Mesodermal cell (in vitro differentiated cells): Measurements from ENCODE around the gene RNLS.

Experiments used
- H3K27ac ChIP-seq: 2 replicates; pipeline ENCODE4 v1.7.0; 2013; ENCODE audit warnings: mild to moderate bottlenecking, low read depth, low read length, moderate library complexity; ENCODE audit not compliant: severe bottlenecking
- H3K36me3 ChIP-seq: 2 replicates; pipeline ENCODE4 v1.7.1; 2013; ENCODE audit warnings: mild to moderate bottlenecking, low read length, moderate library complexity; ENCODE audit not compliant: control insufficient read depth, insufficient read depth
- H3K4me1 ChIP-seq: one replicate; pipeline ENCODE4 v1.7.1; 2013; ENCODE audit warnings: mild to moderate bottlenecking, low read length; ENCODE audit not compliant: insufficient read depth, control insufficient read depth, poor library complexity, severe bottlenecking
- H3K4me3 ChIP-seq: 2 replicates; pipeline ENCODE4 v1.7.0; 2013; ENCODE audit warnings: low read length, control low read depth, mild to moderate bottlenecking; ENCODE audit not compliant: insufficient read depth, poor library complexity, severe bottlenecking; ENCODE audit errors: extremely low read depth
- H3K9me3 ChIP-seq: 2 replicates; pipeline ENCODE4 v1.7.1; 2013; ENCODE audit warnings: mild to moderate bottlenecking, low read length, moderate library complexity; ENCODE audit not compliant: control insufficient read depth
- WGBS, 2 experiments: methylation state at CpG; one replicate each; pipeline ENCODE4 v1.1.5; 2013; ENCODE audit warnings: missing lambda C conversion rate in 2 of 2; ENCODE audit not compliant: insufficient coverage in 2 of 2; 5-methylcytosine and 5-hydroxymethylcytosine counted together

RNLS gene

DNA sequence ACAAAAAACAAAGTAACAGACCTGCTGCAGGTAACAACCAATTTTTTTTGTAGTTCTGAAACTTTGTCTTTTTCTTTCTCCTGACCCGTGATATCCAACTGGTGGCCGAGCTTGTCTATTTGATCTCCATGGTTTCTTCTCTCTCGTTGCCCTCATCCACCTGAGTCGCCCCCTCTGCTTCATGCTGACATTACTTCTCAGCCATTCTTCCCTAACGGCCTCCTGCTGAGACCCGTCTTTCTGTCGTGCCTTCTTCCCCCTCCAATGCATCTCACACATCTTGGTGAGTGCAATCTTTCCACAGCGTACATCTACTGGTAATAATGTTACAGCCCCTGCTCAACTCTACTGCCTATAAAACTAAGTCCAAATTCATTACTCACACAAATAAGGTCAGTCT is 352.9 kb downstream of the RNLS start:
- 61 to 68% methylated on average over 8 of the region's 8 CpGs for WGBS, 2 experiments
- Histone ChIP-seq H3K4me1 (peaks cover 11% of the 10 kb centered on the region), H3K4me3 (no peak overlapping the region), H3K27ac (no peak overlapping the region), H3K9me3 (no peaks in the 10 kb centered on the region), H3K36me3 (no peaks in the 10 kb centered on the region)

GRCh38 chr10:88228130-88228529 is 355.0 kb downstream of the RNLS start:
- Histone ChIP-seq H3K36me3 (no peaks in the 10 kb centered on the region), H3K27ac (no peak overlapping the region), H3K4me3 (no peak overlapping the region), H3K4me1 (no peaks in the 10 kb centered on the region), H3K9me3 (no peaks in the 10 kb centered on the region)
- 87 to 94% methylated on average over 3 of the region's 4 CpGs for WGBS, 2 experiments

DNA sequence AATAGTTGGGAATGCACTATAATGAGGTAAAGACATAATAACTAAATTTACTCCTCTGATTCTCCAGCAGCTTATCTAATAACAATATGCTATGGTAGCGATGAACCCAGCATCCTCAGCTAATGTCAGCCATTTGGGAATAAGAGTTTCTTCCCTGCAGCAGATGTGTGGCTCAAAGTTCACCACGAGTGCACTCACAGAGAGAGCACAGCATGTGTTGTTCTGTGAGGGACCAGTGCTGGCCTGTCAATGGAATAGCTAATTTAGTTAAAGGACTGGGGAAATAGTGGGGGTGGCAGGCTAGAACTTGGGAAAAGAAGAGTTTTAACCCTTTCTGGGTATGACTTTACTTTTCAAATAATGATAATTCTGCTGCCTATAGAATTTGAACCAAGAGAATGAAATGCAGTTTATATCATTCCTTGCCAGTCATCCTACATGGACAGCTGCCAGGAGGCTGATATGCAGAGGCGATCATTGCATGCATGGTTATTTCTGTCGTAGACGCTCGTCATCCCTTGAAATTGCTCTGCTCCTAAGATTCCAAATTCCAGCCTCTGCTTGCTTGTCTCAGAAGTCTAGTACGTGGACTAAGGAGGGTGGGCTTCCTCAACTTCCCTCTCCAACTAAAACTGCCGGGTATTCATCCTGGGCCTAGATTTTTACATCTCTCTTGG is 355.6 kb downstream of the RNLS start:
- no peaks in the 10 kb centered on the region for H3K4me1 ChIP-seq
- WGBS, 2 experiments: 78 to 81% methylated on average over 6 to 8 of the region's 8 CpGs
- H3K9me3 ChIP-seq: no peaks in the 10 kb centered on the region
- no peak overlapping the region for H3K4me3 ChIP-seq
- no peaks in the 10 kb centered on the region for H3K36me3 ChIP-seq
- H3K27ac ChIP-seq: no peak overlapping the region

GRCh38 chr10:88226891-88227290 is 356.2 kb downstream of the RNLS start:
- Histone ChIP-seq H3K9me3 (no peaks in the 10 kb centered on the region), H3K27ac (no peak overlapping the region), H3K4me1 (no peaks in the 10 kb centered on the region), H3K36me3 (no peaks in the 10 kb centered on the region), H3K4me3 (no peak overlapping the region)
- no CpG with 5 or more reads among the region's 1 CpG for WGBS, 2 experiments

DNA sequence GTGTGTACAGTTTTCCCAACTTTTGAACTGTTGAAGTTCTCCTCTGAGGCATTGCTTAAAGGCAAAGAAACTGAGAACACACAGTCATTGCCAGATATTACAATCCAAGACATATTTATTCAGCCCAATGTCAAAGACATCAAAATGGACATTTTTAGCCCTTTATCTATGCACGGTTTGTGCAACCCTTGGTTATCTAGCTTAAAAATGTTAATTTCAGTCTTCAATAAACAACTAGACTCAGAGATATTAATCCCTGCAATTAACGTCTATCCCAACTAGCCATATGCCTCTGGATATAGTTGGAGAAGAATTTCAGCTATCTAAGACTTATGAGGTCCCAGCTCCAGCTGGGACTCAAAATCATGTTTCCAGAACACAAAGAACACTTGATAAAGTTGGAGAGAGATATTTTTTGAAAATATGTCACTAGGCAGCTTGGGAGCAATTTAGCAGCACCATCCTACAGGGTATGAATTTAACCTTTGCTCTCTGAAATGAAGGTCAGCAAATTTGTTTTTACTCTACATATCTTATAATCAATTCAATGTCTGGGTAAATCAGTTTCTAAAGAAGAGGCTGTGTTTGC is 357.0 kb downstream of the RNLS start:
- Histone ChIP-seq H3K36me3 (no peaks in the 10 kb centered on the region), H3K4me3 (no peak overlapping the region), H3K9me3 (no peaks in the 10 kb centered on the region), H3K4me1 (no peaks in the 10 kb centered on the region), H3K27ac (no peak overlapping the region)
- WGBS, 2 experiments: 70 to 71% methylated on average over 1 of the region's 2 CpGs
